GM06990 (cell line): Measurements from ENCODE around the gene NXPH4.

Experiments
- DNase-seq: peaks from one replicate; pipeline ENCODE4 v3.0.0-alpha.2; 2011; ENCODE audit not compliant: insufficient read length; ENCODE audit errors: extremely low read depth
- H3K27me3 ChIP-seq: replicated peaks from 2 replicates; pipeline ENCODE4 v1.6.0; 2011; ENCODE audit warnings: low read length; ENCODE audit not compliant: control insufficient read depth, insufficient read depth
- H3K36me3 ChIP-seq: 2 replicates; pipeline ENCODE4 v1.5.1; 2011; ENCODE audit warnings: low read length; ENCODE audit not compliant: control insufficient read depth, insufficient read depth
- H3K4me3 ChIP-seq: replicated peaks from 2 replicates; pipeline ENCODE4 v1.5.1; 2011; ENCODE audit warnings: low read depth, mild to moderate bottlenecking, control low read depth, low read length
- TF ChIP-seq, protein P1 (sequence below): IDR thresholded peaks from 2 replicates; pipeline ENCODE4 v1.5.1; 2011; ENCODE audit warnings: low read length, control low read depth, mild to moderate bottlenecking, inconsistent platforms; ENCODE audit not compliant: insufficient read depth, poor library complexity, severe bottlenecking

NXPH4 gene

DNA sequence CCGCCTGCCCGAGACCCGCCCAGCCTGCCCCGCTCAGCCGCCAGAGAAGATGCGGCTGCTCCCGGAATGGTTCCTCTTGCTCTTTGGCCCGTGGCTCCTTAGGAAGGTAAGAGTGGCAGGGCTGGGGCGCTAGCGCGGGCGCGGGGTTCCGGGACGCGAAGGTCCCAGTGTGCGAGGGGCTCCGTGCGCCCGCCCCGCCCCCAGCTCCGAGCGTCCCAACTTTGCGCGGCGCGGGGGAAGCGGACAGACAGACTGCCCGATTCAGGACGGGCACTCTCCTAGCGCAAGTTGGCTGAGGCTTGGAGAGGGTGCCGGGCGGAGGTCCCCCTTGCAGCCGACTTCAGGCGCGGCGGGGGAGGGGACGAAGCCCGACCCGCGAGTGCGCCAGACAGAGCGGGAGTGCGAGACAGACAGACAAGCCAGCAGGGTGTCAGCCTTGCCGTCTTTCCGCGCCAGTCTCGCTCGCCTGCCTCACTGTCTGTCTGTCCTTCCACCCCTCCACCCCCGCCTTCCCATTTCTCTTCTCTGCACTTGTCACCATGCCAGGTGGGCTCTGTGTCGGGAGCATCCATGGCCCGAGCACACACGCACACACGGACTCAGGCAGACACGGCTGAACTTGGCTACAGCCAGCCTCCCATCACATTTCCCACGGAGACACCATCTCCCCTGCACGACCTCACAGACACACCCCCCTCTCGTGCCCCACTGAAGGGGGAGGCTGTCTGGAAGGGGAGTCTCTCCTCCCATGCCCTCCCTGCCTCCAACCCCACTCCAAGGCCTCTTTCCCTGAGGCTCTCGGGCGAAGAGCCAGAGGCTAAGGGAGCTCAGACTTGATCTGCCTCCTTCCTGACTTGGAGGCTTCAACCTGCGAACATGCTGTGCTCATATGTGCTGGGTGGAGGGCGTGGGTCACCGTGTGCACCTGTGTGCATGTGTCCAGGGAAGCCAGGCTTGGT is 606 bp downstream of the NXPH4 start:
- TF ChIP-seq, protein P1, sequence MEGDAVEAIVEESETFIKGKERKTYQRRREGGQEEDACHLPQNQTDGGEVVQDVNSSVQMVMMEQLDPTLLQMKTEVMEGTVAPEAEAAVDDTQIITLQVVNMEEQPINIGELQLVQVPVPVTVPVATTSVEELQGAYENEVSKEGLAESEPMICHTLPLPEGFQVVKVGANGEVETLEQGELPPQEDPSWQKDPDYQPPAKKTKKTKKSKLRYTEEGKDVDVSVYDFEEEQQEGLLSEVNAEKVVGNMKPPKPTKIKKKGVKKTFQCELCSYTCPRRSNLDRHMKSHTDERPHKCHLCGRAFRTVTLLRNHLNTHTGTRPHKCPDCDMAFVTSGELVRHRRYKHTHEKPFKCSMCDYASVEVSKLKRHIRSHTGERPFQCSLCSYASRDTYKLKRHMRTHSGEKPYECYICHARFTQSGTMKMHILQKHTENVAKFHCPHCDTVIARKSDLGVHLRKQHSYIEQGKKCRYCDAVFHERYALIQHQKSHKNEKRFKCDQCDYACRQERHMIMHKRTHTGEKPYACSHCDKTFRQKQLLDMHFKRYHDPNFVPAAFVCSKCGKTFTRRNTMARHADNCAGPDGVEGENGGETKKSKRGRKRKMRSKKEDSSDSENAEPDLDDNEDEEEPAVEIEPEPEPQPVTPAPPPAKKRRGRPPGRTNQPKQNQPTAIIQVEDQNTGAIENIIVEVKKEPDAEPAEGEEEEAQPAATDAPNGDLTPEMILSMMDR = no peak
- DNase-seq = no peak
- no peaks in the 10 kb centered on the region for H3K36me3 ChIP-seq
- H3K4me3 ChIP-seq = peak overlapping the region; percentile 43
- H3K27me3 ChIP-seq = peaks cover 11% of the 10 kb centered on the region

DNA sequence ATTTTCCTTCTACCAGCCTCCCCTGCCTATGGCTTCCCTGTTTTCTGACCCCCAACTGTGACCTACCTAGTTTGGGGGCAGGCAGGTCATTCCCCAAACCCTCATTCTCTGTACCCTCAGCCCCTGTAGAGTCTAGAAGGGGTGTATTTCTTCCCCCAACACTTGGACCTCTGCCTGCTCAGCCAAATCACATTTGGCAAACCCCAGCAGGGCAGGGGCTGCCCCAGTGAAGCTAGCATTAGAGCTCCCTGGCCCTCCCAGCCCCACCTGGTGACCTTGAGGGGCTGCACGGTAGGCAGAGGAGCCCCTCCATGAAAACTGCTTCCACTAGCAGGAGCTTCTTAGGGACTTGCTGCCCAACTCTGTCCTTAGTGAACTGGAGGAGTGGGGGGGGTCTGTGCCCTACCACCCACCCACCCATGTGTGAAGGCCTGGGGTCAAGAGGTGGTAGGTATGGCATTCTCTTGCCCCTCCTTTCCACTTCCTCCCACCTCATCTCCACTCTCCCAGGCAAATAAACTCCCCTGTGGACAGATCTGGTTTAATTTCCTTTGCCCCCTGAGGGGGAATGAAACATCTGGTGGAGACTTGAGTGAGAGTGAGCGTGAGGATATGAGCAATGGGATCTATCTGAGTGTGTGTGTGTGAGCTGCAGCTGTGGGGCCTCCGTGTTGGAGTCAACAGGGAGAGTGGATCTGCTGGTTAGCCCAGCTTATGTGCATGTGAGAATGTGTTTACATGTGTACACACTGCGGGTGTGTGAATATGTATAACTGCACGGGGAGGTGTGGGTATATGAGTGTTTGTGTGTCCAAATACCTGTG is 1.6 kb downstream of the NXPH4 start:
- Histone ChIP-seq H3K4me3 (no peak overlapping the region), H3K27me3 (peaks cover 14% of the 10 kb centered on the region), H3K36me3 (no peaks in the 10 kb centered on the region)
- TF ChIP-seq, protein P1 = no peak
- DNase-seq = no peak

DNA sequence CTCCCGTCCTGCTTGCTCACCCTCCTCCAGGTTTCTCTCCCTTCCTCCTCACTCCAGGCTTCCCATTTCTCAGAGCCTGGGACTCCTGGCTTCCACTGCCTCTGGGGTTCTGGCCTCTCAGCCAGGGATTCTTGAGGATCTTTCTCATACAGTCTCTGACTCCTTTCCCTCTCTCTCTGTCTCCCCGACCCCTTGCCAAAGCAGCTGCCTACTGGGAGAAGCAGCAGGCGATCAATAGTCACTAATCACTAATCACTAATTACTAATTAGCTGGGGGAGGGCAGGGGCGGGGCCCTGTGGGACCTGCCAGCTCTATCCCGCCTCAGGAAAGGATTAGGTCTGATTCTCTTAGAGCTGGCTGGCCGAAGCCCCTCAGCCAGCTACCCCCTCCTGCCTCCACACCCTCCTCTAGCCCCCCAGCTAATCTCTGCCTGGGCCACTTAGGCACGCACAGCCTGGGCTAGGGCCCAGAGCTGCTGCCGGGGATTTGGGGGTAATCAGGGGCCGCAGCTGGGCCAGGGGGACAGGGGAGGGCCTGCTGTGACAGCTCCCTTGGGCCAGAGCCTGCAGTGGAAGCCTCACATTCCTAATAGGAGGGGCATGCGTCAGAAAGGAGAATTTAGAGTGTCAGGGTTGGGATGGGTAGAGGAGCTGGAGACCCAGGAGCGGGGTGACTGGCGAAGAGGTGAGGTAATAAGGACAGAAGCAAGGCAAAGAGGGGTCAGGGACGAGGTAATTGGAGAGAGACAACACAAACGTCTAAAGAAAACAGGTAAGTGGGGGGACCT is 2.8 kb downstream of the NXPH4 start:
- TF ChIP-seq, protein P1 = no peak
- no peak overlapping the region for H3K4me3 ChIP-seq

DNA sequence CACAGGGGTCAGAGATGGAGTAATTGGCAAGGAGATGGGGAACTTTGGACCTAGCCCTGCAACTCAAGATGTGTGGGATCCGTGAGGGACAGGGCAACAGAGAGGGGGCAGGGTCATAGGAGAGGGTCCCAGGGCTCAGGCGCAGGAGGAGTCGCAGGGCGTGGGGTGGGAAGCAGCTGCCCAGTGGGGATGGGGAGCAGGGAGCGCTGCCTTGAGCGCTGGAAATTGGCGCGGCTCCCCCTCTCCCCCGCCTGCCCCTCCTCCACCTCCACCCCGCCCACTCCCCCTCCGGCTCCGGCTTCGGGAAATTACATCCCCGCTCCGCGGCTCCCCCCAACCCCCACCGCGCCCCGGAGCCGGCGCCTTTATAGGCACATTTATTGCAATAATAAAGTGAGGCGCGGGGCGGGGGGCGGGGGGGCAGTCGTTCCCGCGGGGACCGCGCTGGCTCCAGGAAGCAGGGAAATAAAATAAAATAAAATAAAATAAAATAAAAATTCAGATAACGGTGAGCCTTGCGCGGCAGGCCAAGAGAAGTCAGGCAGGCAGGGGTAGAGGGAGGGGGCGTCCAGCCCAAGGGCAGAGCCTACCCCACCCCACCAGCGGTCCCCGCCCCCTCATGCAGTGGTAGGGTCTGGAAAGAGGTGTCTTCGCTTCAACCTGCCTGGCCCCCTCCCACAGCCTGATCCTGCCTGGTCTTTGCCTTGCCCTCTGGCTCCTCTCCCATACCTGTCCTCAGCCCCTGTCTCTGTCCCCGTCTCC is 3.6 kb downstream of the NXPH4 start:
- no peaks in the 10 kb centered on the region for H3K36me3 ChIP-seq
- TF ChIP-seq, protein P1 = no peak
- H3K27me3 ChIP-seq = peaks cover 13% of the 10 kb centered on the region
- DNase-seq = no peak
- H3K4me3 ChIP-seq = no peak overlapping the region

More for the DNA sequence above, 2.8 kb downstream of the NXPH4 start:
- DNase-seq = no peak
- H3K27me3 ChIP-seq = peaks cover 13% of the 10 kb centered on the region
- no peaks in the 10 kb centered on the region for H3K36me3 ChIP-seq

DNA sequence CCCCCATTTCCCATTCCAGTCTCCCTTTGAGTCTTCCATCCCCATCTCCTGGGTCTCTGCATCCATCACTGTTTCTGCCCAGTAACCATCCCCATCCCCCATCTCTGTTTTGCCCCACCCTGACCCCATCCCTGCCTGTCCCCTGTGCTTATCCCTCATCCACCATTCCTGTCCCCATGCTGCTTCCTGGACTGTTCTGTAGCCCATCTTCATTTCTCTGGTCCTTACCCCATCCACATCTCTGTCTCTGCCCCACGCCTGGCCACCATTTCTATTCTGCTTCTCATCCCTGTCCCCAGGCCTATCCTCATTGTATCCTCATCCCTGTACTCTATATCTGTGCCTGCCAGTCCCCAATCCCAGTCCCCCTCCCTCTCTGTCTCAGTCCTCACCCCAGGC is 4.2 kb downstream of the NXPH4 start:
- no peak overlapping the region for H3K4me3 ChIP-seq
- H3K36me3 ChIP-seq = no peaks in the 10 kb centered on the region
- peaks cover 11% of the 10 kb centered on the region for H3K27me3 ChIP-seq
- DNase-seq = no peak
- TF ChIP-seq, protein P1 = no peak
